Measurements from ENCODE around the gene PPP4R3A. TPM values are rescaled to one million over a fixed set of nuclear protein-coding genes. Genes with fewer than 3 reads are reported as not detected.
"Not testable (repeated sequence)": the region's sequence is repeated elsewhere in the genome, so short reads cannot be mapped to it uniquely, and the experiment has no call there.

Gene PPP4R3A
- total and polyA plus RNA-seq, 2 donors (not counting 3 experiments of a cell fraction or from before 2014, with no cell fraction given), result 20.5 to 77.0 TPM

- Histone ChIP-seq H3K9me1 (replicated peaks; ENCODE audit: control insufficient read depth, extremely low read depth, insufficient read depth, low read length) (no peaks in the 10 kb centered on the region), H3K79me2 (ENCODE audit: control insufficient read depth, insufficient read depth, low read length) (no peaks in the 10 kb centered on the region), H3K27me3 (ENCODE audit: control insufficient read depth in 2 of 2, insufficient read depth in 2 of 2, low read length in 2 of 2) (peaks cover 2 to 10% of the 10 kb centered on the region in 2 experiments), H2AFZ (ENCODE audit: low read depth, low read length) (no peak overlapping the region), H3K4me3 (replicated peaks in 1 of 3; ENCODE audit: insufficient read depth in 1 of 3, low read depth in 1 of 3, low read length in 3 of 3) (no peak overlapping the region), H3K27ac (ENCODE audit: insufficient read depth, low read depth, low read length) (no peak overlapping the region), H3K4me1 (ENCODE audit: control insufficient read depth, extremely low read depth, insufficient read depth, low read length) (no peaks in the 10 kb centered on the region), H3K9me3 (replicated peaks; ENCODE audit: control insufficient read depth, insufficient read depth, low read length) (no peaks in the 10 kb centered on the region), H3K36me3 (ENCODE audit: control insufficient read depth in 2 of 2, extremely low read depth in 1 of 2, insufficient read depth in 2 of 2, low read length in 2 of 2) (no peaks in the 10 kb centered on the region), H4K20me1 (replicated peaks; ENCODE audit: control insufficient read depth, extremely low read depth, insufficient read depth, low read length) (no peaks in the 10 kb centered on the region), H3K4me2 (ENCODE audit: insufficient read depth, low read length) (no peak overlapping the region), H3K9ac (replicated peaks; ENCODE audit: extremely low read depth, insufficient read depth, low read length) (no peak overlapping the region)
- ChIA-PET POLR2A (no interaction called here), CTCF (interaction anchor here (1.1 kb wide), 1 partner anchor 558 kb away, joined by 3 read pairs; no protein-coding TSS in a partner anchor)
- TF ChIP-seq FOS (IDR thresholded peaks at IDR 0.05; ENCODE audit: borderline replicate concordance, insufficient read depth, low read length), result no peak
- no peak for TF ChIP-seq EZH2 (IDR thresholded peaks at IDR 0.05; ENCODE audit: borderline replicate concordance, low read depth, low read length, severe bottlenecking)
- no peak for TF ChIP-seq POLR2A (IDR thresholded peaks at IDR 0.05; ENCODE audit: low read depth, low read length)
- no peak for TF ChIP-seq GATA2 (IDR thresholded peaks at IDR 0.05; ENCODE audit: insufficient read depth, insufficient read length, low read depth, low read length)
- no peak for TF ChIP-seq MYC (IDR thresholded peaks at IDR 0.05; ENCODE audit: low read depth, low read length)
- no peak for TF ChIP-seq POLR2AphosphoS5 (IDR thresholded peaks at IDR 0.05; ENCODE audit: insufficient read depth, low read depth, low read length)
- TF ChIP-seq JUN (IDR thresholded peaks at IDR 0.05; ENCODE audit: borderline replicate concordance, insufficient read depth, insufficient read length, low read depth), result no peak
- TF ChIP-seq, protein P1, sequence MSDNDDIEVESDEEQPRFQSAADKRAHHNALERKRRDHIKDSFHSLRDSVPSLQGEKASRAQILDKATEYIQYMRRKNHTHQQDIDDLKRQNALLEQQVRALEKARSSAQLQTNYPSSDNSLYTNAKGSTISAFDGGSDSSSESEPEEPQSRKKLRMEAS (IDR thresholded peaks at IDR 0.05; ENCODE audit: insufficient read depth, insufficient read length), result no peak
- no peak for TF ChIP-seq CTCF (IDR thresholded peaks at IDR 0.05; ENCODE audit: extremely low read depth in 1 of 2, insufficient read depth in 1 of 2, low read depth in 1 of 2, low read length in 2 of 2)
- dilution Hi-C loops (cut with MboI; ENCODE audit: extremely low pct_ligation_motif_present, low sequenced_read_pairs), result no loop called here
- DNase-seq (ENCODE audit: low read depth, low spot score), result no peak
- no peak for FAIRE-seq
- intact Hi-C loops (cut with micrococcal nuclease), result no loop called here
- BruUV-seq (replicated peaks), result no TSS peak
These were observed 71.3 kb downstream of the PPP4R3A start for GRCh38 chr14:91438845-91439244.

DNA sequence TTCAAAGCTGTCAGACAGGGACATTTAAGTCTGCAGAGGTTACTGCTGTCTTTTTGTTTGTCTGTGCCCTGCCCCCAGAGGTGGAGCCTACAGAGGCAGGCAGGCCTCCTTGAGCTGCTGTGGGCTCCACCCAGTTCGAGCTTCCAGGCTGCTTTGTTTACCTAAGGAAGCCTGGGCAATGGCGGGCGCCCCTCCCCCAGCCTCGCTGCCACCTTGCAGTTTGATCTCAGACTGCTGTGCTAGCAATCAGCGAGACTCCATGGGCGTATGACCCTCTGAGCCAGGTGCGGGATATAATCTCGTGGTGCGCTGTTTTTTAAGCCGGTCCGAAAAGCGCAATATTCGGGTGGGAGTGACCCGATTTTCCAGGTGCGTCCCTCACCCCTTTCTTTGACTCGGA lies 73.8 kb downstream of the PPP4R3A start:
- BruUV-seq (replicated peaks); H3K4me3 ChIP-seq (replicated peaks in 1 of 3; ENCODE audit: insufficient read depth in 1 of 3, low read depth in 1 of 3, low read length in 3 of 3); H3K9me3 ChIP-seq (replicated peaks; ENCODE audit: control insufficient read depth, insufficient read depth, low read length); H3K9ac ChIP-seq (replicated peaks; ENCODE audit: extremely low read depth, insufficient read depth, low read length); H3K9me1 ChIP-seq (replicated peaks; ENCODE audit: control insufficient read depth, extremely low read depth, insufficient read depth, low read length); FAIRE-seq; POLR2A ChIA-PET; H3K4me2 ChIP-seq (ENCODE audit: insufficient read depth, low read length); H3K79me2 ChIP-seq (ENCODE audit: control insufficient read depth, insufficient read depth, low read length); H4K20me1 ChIP-seq (replicated peaks; ENCODE audit: control insufficient read depth, extremely low read depth, insufficient read depth, low read length); DNase-seq (ENCODE audit: low read depth, low spot score); H2AFZ ChIP-seq (ENCODE audit: low read depth, low read length); intact Hi-C loops (cut with micrococcal nuclease); CTCF ChIA-PET; H3K27ac ChIP-seq (ENCODE audit: insufficient read depth, low read depth, low read length); dilution Hi-C loops (cut with MboI; ENCODE audit: extremely low pct_ligation_motif_present, low sequenced_read_pairs); H3K27me3 ChIP-seq (ENCODE audit: control insufficient read depth in 2 of 2, insufficient read depth in 2 of 2, low read length in 2 of 2); H3K36me3 ChIP-seq (ENCODE audit: control insufficient read depth in 2 of 2, extremely low read depth in 1 of 2, insufficient read depth in 2 of 2, low read length in 2 of 2); H3K4me1 ChIP-seq (ENCODE audit: control insufficient read depth, extremely low read depth, insufficient read depth, low read length): not testable (repeated sequence)
